22Rv1 (cell line): ENCODE data around the gene NPTXR.

Source experiments
- ZFX ChIP-seq: fragments of 450-650 bp; IDR thresholded peaks from 2 replicates; pipeline ENCODE4 v1.6.1; 2017; ENCODE audit warnings: antibody characterized with exemption, borderline replicate concordance
- TF ChIP-seq, protein P1 (sequence below): fragments of 450-650 bp; IDR thresholded peaks from 2 replicates; pipeline ENCODE4 v1.5.1; 2017; ENCODE audit warnings: mild to moderate bottlenecking

DNA sequence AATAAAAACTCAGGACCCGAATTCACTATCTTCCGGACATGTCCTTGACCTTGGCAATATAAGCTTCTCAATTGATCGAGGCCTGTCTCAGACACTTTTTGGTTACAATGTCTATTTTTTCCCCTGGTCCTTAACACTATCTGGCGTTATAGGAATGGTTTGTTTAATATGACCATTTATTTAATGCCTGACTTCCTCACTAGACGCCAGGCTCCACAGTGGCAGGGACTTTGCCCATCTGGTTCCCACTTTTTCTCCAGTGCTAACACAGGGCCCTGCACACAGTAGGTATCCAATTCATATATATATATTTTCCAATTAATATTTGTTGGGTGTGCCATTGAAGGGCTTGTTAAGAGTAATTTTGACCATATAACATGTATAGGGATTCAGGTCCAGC, 36.1 kb upstream of the NPTXR start:
- no peak for TF ChIP-seq ZFX
- TF ChIP-seq, protein P1, sequence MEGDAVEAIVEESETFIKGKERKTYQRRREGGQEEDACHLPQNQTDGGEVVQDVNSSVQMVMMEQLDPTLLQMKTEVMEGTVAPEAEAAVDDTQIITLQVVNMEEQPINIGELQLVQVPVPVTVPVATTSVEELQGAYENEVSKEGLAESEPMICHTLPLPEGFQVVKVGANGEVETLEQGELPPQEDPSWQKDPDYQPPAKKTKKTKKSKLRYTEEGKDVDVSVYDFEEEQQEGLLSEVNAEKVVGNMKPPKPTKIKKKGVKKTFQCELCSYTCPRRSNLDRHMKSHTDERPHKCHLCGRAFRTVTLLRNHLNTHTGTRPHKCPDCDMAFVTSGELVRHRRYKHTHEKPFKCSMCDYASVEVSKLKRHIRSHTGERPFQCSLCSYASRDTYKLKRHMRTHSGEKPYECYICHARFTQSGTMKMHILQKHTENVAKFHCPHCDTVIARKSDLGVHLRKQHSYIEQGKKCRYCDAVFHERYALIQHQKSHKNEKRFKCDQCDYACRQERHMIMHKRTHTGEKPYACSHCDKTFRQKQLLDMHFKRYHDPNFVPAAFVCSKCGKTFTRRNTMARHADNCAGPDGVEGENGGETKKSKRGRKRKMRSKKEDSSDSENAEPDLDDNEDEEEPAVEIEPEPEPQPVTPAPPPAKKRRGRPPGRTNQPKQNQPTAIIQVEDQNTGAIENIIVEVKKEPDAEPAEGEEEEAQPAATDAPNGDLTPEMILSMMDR = no peak
